HEK293 (cell line): ENCODE measurements around the gene R3HDM4.

Experiments
- CTCF ChIA-PET: fragments of 350-600 bp; formaldehyde crosslinking; extraction: SDS; loops from one replicate; lab custom pipeline; 2021; ENCODE audit warnings: antibody characterized with exemption; lab: Yijun Ruan, JAX
- POLR2A ChIA-PET: fragments of 300-600 bp; formaldehyde crosslinking; extraction: SDS; loops from one replicate; lab custom pipeline; 2020; ENCODE audit warnings: antibody characterized with exemption, inconsistent platforms; lab: Yijun Ruan, JAX
- H3K27ac ChIP-seq: fragments of 200-500 bp; sonication (Bioruptor generic); 2 replicates; pipeline ENCODE4 v1.5.1; 2014; ENCODE audit warnings: low read depth, low read length, control low read depth, inconsistent platforms; ENCODE audit errors: extremely low read depth
- H3K36me3 ChIP-seq, 2 experiments: fragments of 200-500 bp in 1 of 2; sonication (Bioruptor generic) in 1 of 2; 1 replicate in 1 of 2; 2 replicates in 1 of 2; pipeline ENCODE4 v1.5.1; 2014 to 2017; ENCODE audit warnings: inconsistent platforms in 2 of 2, low read length in 2 of 2; ENCODE audit not compliant: control insufficient read depth in 2 of 2, insufficient read depth in 1 of 2
- H3K4me1 ChIP-seq: fragments of 200-500 bp; sonication (Bioruptor generic); 2 replicates; pipeline ENCODE4 v1.5.1; 2014; ENCODE audit warnings: mild to moderate bottlenecking, low read length, inconsistent platforms; ENCODE audit not compliant: control insufficient read depth, insufficient read depth
- H3K4me3 ChIP-seq: 2 replicates; pipeline ENCODE4 v1.5.1; 2011; ENCODE audit warnings: low read depth, mild to moderate bottlenecking, control low read depth, low read length, moderate library complexity
- H3K9me3 ChIP-seq: fragments of 200-500 bp; sonication (Bioruptor generic); 2 replicates; pipeline ENCODE4 v1.5.1; 2014; ENCODE audit warnings: low read depth, low read length, inconsistent platforms; ENCODE audit not compliant: control insufficient read depth, insufficient read depth
- EGR2 ChIP-seq: fragments of 450-650 bp; formaldehyde crosslinking; IDR thresholded peaks from 2 replicates; pipeline ENCODE4 v1.5.1; 2016; ENCODE audit warnings: low read depth, missing biosample characterization, missing genetic modification characterization
- GLIS1 ChIP-seq: fragments of 450-650 bp; formaldehyde crosslinking; IDR thresholded peaks from 2 replicates; pipeline ENCODE4 v1.5.1; 2016; ENCODE audit warnings: missing biosample characterization, missing genetic modification characterization
- IKZF3 ChIP-seq: fragments of 450-650 bp; IDR thresholded peaks from 2 replicates; pipeline ENCODE4 v1.5.0; 2018; ENCODE audit warnings: missing biosample characterization, mild to moderate bottlenecking, missing genetic modification characterization, moderate library complexity
- OSR2 ChIP-seq: fragments of 450-650 bp; formaldehyde crosslinking; IDR thresholded peaks from 2 replicates; pipeline ENCODE4 v1.5.1; 2016; ENCODE audit warnings: missing biosample characterization, missing genetic modification characterization
- SP2 ChIP-seq: fragments of 450-650 bp; formaldehyde crosslinking; IDR thresholded peaks from 2 replicates; pipeline ENCODE4 v1.5.1; 2016; ENCODE audit warnings: missing biosample characterization, missing genetic modification characterization
- SP3 ChIP-seq: fragments of 450-650 bp; formaldehyde crosslinking; IDR thresholded peaks from 2 replicates; pipeline ENCODE4 v1.5.1; 2016; ENCODE audit warnings: missing biosample characterization, missing genetic modification characterization
- ZBTB1 ChIP-seq: fragments of 450-650 bp; formaldehyde crosslinking; IDR thresholded peaks from 2 replicates; pipeline ENCODE4 v1.5.1; 2016; ENCODE audit warnings: missing biosample characterization, missing genetic modification characterization
- ZFHX2 ChIP-seq: fragments of 450-650 bp; formaldehyde crosslinking; conservative IDR thresholded peaks from 2 replicates; pipeline ENCODE4 v1.5.1; 2016; ENCODE audit warnings: missing biosample characterization, missing genetic modification characterization
- ZNF10 ChIP-seq: fragments of 450-650 bp; formaldehyde crosslinking; IDR thresholded peaks from 2 replicates; pipeline ENCODE4 v1.5.1; 2017; ENCODE audit warnings: missing biosample characterization, missing genetic modification characterization
- ZNF112 ChIP-seq: fragments of 450-650 bp; formaldehyde crosslinking; IDR thresholded peaks from 2 replicates; pipeline ENCODE4 v1.5.0; 2017; ENCODE audit warnings: missing biosample characterization, missing genetic modification characterization
- ZNF114 ChIP-seq: fragments of 450-650 bp; formaldehyde crosslinking; IDR thresholded peaks from 2 replicates; pipeline ENCODE4 v1.5.0; 2017; ENCODE audit warnings: missing biosample characterization, missing genetic modification characterization
- ZNF132 ChIP-seq: fragments of 450-650 bp; formaldehyde crosslinking; IDR thresholded peaks from 2 replicates; pipeline ENCODE4 v1.5.1; 2017; ENCODE audit warnings: missing biosample characterization, missing genetic modification characterization, borderline replicate concordance
- ZNF16 ChIP-seq: fragments of 450-650 bp; formaldehyde crosslinking; IDR thresholded peaks from 2 replicates; pipeline ENCODE4 v1.5.1; 2016; ENCODE audit warnings: low read depth, missing biosample characterization, missing genetic modification characterization
- ZNF239 ChIP-seq: fragments of 450-650 bp; formaldehyde crosslinking; IDR thresholded peaks from 2 replicates; pipeline ENCODE4 v1.5.1; 2016; ENCODE audit warnings: missing biosample characterization, missing genetic modification characterization
- ZNF335 ChIP-seq: fragments of 450-650 bp; formaldehyde crosslinking; conservative IDR thresholded peaks from 2 replicates; pipeline ENCODE4 v1.5.1; 2016; ENCODE audit warnings: missing biosample characterization, missing genetic modification characterization
- ZNF341 ChIP-seq: fragments of 450-650 bp; formaldehyde crosslinking; IDR thresholded peaks from 2 replicates; pipeline ENCODE4; 2016; ENCODE audit warnings: low read depth, missing biosample characterization, missing genetic modification characterization
- ZNF426 ChIP-seq: fragments of 450-650 bp; formaldehyde crosslinking; IDR thresholded peaks from 2 replicates; pipeline ENCODE4 v1.5.1; 2017; ENCODE audit warnings: missing biosample characterization, missing genetic modification characterization, mild to moderate bottlenecking, inconsistent platforms, moderate library complexity
- ZNF473 ChIP-seq: fragments of 450-650 bp; formaldehyde crosslinking; IDR thresholded peaks from 2 replicates; pipeline ENCODE4 v1.5.1; 2017; ENCODE audit warnings: missing biosample characterization, missing genetic modification characterization
- ZNF561 ChIP-seq: fragments of 450-650 bp; IDR thresholded peaks from 2 replicates; pipeline ENCODE4 v1.5.1; 2018; ENCODE audit warnings: missing biosample characterization, missing genetic modification characterization, borderline replicate concordance
- ZNF629 ChIP-seq: fragments of 450-650 bp; formaldehyde crosslinking; IDR thresholded peaks from 2 replicates; pipeline ENCODE4 v1.5.1; 2017; ENCODE audit warnings: missing biosample characterization, missing genetic modification characterization
- ZNF664 ChIP-seq: fragments of 450-650 bp; formaldehyde crosslinking; IDR thresholded peaks from 2 replicates; pipeline ENCODE4 v1.5.1; 2016; ENCODE audit warnings: missing biosample characterization, missing genetic modification characterization
- ZNF76 ChIP-seq: fragments of 450-650 bp; formaldehyde crosslinking; IDR thresholded peaks from 2 replicates; pipeline ENCODE4; 2016; ENCODE audit warnings: low read depth, missing biosample characterization, missing genetic modification characterization, borderline replicate concordance
- ZSCAN16 ChIP-seq: fragments of 450-650 bp; formaldehyde crosslinking; IDR thresholded peaks from 2 replicates; pipeline ENCODE4 v1.5.1; 2016; ENCODE audit warnings: missing biosample characterization, missing genetic modification characterization
- TF ChIP-seq, protein P1 (sequence below): fragments of 450-650 bp; formaldehyde crosslinking; IDR thresholded peaks from 2 replicates; pipeline ENCODE4 v1.5.1; 2016; ENCODE audit warnings: missing biosample characterization, missing genetic modification characterization
- TF ChIP-seq, protein P2 (sequence below): fragments of 450-650 bp; formaldehyde crosslinking; optimal IDR thresholded peaks from 2 replicates; pipeline ENCODE3; 2016; ENCODE audit warnings: missing biosample characterization, mild to moderate bottlenecking, missing genetic modification characterization
- TF ChIP-seq, protein P3 (sequence below): fragments of 450-650 bp; formaldehyde crosslinking; IDR thresholded peaks from 2 replicates; pipeline ENCODE4 v1.5.1; 2017; ENCODE audit warnings: missing biosample characterization, missing genetic modification characterization
- TF ChIP-seq, protein P4 (sequence below): fragments of 450-650 bp; formaldehyde crosslinking; IDR thresholded peaks from 2 replicates; pipeline ENCODE4 v1.5.1; 2016; ENCODE audit warnings: missing biosample characterization, missing genetic modification characterization

R3HDM4 gene

DNA sequence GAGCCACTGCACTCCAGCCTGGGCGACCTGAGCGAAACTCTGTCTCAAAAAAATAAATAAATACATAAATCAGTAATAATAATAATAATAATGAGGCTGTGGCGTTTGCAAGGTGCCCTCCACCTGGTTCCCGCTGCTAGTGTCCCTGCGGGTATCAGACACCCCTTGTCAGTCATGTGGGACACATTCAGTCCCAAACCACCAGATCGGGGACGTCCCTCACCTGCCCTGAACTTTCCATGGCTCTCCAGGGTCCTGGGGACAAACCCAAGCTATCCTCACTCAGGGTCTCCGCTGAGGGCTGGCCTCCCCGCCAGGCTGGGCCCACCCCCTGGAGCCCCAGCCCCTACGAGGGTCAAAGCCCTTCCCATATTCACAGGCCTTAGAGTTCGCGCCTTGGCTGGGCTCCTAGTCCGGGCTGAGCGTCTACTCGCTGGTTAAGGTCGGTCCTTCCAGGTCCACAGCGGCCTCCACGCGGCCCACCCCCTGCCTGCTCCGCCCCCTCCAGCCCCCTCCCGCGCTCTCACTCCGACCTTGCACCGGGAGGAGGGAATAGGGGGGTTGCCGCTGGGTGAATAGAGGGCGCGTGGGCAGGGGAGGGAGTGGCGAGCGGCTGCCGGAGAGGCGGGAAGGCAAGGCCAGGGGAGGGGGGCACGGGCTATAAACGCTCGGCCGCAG, 3.8 kb upstream of the R3HDM4 start:
- ChIA-PET CTCF (interaction anchor here (0.6 to 1.4 kb wide), 7 partner anchors 53 to 441 kb away, joined by 3 to 4 read pairs (median 4); partner anchors contain the start of gene WDR18), POLR2A (no interaction called here)
- H3K27ac ChIP-seq = no peak overlapping the region

DNA sequence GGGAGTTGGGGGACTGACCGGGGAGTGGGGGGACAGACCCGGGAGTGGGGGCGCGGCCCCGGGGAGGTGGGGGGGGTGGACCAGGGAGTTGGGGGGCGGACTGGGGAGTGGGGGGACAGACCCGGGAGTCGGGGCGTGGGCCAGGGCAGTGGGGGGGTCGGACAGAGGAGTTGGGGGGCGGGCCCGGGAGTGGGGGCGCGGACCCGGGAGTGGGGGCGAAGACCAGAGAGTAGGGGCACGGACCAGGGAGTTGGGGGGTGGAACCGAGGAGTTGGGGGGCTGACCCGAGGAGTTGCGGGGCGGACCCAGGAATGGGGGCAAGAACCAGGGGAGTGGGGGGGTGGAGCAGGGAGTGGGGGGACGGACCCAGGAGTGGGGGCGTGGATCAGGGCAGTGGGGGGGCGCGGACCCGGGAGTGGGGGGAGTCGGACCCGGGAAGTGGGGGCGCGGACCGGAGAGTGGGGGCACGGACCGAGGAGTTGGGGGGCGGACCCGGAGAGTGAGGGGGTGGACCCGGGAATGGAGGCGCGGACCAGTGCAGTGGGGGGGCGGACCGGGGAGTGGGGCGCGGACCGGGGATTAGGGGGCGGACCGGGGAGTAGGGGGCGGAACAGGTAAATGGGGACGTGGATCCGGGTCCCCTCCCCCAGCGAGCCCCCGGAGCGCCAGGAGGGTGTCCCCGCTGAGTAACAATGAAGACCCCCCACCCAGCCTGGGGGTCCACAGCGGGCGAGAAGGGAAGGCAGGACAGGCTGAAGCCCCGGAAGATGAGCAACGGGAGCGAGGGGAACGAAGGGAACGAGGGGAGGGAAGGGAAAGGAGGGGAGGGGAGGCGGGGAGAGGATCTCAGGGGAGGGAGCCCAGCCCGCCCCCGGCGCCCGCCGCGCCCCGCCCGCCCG, 589 bp downstream of the R3HDM4 start:
- ChIA-PET CTCF (interaction anchor here (0.6 kb wide), 1 partner anchor 332 kb away, joined by 4 read pairs; no protein-coding TSS in a partner anchor), POLR2A (no interaction called here)
- peak overlapping the region; percentile 76 for H3K4me3 ChIP-seq
- H3K9me3 ChIP-seq = no peaks in the 10 kb centered on the region
- no peaks in the 10 kb centered on the region; a peak in 1 of 3 replicates for H3K36me3 ChIP-seq
- no peak overlapping the region for H3K27ac ChIP-seq
- no peaks in the 10 kb centered on the region; the same call in 1 of the 2 replicates for H3K4me1 ChIP-seq
- peak; percentile 79; the same call in 1 of the 2 replicates for TF ChIP-seq ZNF76 (tag by site-specific recombination)
- TF ChIP-seq ZNF132 (tag by site-specific recombination) = no peak
- TF ChIP-seq, protein P1, sequence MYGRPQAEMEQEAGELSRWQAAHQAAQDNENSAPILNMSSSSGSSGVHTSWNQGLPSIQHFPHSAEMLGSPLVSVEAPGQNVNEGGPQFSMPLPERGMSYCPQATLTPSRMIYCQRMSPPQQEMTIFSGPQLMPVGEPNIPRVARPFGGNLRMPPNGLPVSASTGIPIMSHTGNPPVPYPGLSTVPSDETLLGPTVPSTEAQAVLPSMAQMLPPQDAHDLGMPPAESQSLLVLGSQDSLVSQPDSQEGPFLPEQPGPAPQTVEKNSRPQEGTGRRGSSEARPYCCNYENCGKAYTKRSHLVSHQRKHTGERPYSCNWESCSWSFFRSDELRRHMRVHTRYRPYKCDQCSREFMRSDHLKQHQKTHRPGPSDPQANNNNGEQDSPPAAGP (tag by site-specific recombination) = no peak
- TF ChIP-seq ZNF561 (tag by site-specific recombination) = no peak
- TF ChIP-seq ZNF16 (tag by site-specific recombination) = no peak
- no peak for TF ChIP-seq ZNF114
- no peak for TF ChIP-seq ZNF426 (tag by site-specific recombination)
- TF ChIP-seq ZNF239 (tag by site-specific recombination) = no peak
- no peak for TF ChIP-seq ZNF112 (tag by site-specific recombination)
- 0 out of 2 replicates have a peak, but pooled peaks have one; percentile 6 for TF ChIP-seq ZFHX2 (tag by site-specific recombination)
- TF ChIP-seq ZNF629 (tag by site-specific recombination) = no peak
- TF ChIP-seq ZNF473 = no peak
- no peak for TF ChIP-seq OSR2 (tag by site-specific recombination)
- TF ChIP-seq ZNF664 = no peak
- no peak for TF ChIP-seq ZSCAN16
- peak; percentile 60 for TF ChIP-seq SP2 (tag by site-specific recombination)
- TF ChIP-seq ZNF10 (tag by site-specific recombination) = no peak
- TF ChIP-seq IKZF3 (tag by site-specific recombination) = no peak
- peak; percentile 22 for TF ChIP-seq GLIS1
- TF ChIP-seq, protein P2, sequence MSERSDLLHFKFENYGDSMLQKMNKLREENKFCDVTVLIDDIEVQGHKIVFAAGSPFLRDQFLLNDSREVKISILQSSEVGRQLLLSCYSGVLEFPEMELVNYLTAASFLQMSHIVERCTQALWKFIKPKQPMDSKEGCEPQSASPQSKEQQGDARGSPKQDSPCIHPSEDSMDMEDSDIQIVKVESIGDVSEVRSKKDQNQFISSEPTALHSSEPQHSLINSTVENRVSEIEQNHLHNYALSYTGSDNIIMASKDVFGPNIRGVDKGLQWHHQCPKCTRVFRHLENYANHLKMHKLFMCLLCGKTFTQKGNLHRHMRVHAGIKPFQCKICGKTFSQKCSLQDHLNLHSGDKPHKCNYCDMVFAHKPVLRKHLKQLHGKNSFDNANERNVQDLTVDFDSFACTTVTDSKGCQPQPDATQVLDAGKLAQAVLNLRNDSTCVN (tag by site-specific recombination) = peak; percentile 23

More for the DNA sequence above, 3.8 kb upstream of the R3HDM4 start:
- no peaks in the 10 kb centered on the region for H3K9me3 ChIP-seq
- peak overlapping the region; percentile 16 for H3K4me3 ChIP-seq
- peaks cover 2% of the 10 kb centered on the region; the same call in 1 of the 2 replicates for H3K4me1 ChIP-seq
- no peaks in the 10 kb centered on the region for H3K36me3 ChIP-seq
- TF ChIP-seq SP2 (tag by site-specific recombination) (peak; percentile 66), ZFHX2 (tag by site-specific recombination) (peak; percentile 81), ZNF341 (tag by site-specific recombination) (peak; percentile 81), ZNF335 (tag by site-specific recombination) (peak; percentile 39; the same call in 1 of the 2 replicates), EGR2 (tag by site-specific recombination) (peak; percentile 56), SP3 (peak; percentile 40; the same call in 1 of the 2 replicates), ZBTB1 (tag by site-specific recombination) (no peak), ZNF16 (tag by site-specific recombination) (peak; percentile 57; the same call in 1 of the 2 replicates)
- TF ChIP-seq, protein P3, sequence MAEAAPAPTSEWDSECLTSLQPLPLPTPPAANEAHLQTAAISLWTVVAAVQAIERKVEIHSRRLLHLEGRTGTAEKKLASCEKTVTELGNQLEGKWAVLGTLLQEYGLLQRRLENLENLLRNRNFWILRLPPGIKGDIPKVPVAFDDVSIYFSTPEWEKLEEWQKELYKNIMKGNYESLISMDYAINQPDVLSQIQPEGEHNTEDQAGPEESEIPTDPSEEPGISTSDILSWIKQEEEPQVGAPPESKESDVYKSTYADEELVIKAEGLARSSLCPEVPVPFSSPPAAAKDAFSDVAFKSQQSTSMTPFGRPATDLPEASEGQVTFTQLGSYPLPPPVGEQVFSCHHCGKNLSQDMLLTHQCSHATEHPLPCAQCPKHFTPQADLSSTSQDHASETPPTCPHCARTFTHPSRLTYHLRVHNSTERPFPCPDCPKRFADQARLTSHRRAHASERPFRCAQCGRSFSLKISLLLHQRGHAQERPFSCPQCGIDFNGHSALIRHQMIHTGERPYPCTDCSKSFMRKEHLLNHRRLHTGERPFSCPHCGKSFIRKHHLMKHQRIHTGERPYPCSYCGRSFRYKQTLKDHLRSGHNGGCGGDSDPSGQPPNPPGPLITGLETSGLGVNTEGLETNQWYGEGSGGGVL = peak; percentile 87
- TF ChIP-seq, protein P4, sequence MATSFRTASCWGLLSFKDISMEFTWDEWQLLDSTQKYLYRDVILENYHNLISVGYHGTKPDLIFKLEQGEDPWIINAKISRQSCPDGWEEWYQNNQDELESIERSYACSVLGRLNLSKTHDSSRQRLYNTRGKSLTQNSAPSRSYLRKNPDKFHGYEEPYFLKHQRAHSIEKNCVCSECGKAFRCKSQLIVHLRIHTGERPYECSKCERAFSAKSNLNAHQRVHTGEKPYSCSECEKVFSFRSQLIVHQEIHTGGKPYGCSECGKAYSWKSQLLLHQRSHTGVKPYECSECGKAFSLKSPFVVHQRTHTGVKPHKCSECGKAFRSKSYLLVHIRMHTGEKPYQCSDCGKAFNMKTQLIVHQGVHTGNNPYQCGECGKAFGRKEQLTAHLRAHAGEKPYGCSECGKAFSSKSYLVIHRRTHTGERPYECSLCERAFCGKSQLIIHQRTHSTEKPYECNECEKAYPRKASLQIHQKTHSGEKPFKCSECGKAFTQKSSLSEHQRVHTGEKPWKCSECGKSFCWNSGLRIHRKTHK (tag by site-specific recombination) = no peak
